ENCODE results near the gene SMARCAD1. TPM values are rescaled to one million over a fixed set of nuclear protein-coding genes. Genes with fewer than 3 reads are reported as not detected.

The SMARCAD1 gene
- total and polyA plus RNA-seq, 2 of the 8 experiments (the other 6 are each of a cell fraction or from before 2014, with no cell fraction given): 24.1 to 59.4 TPM

DNA sequence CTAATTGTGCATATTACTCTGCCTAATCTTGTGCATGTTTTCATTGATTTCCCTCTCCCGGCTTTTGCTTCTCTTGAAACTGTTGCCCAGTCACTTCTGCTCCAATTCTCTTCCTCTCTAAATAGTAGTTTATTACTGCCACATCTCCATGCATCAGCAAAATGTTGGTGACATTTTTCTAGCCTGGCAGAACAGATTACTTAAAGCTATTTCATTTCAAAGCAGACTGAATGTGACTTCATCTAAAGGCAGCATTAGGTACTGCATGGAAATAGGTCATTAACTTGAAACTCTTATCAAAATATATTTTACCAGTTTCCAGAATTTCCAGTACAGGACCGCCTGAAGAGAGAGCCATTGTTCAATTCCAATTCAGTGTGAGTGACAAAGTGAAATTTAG, 82.6 kb downstream of the SMARCAD1 start:
- H2BK12ac ChIP-seq (ENCODE audit: low read depth, low read length): no peak overlapping the region
- no peak overlapping the region for H4K5ac ChIP-seq (ENCODE audit: insufficient read length, low read depth, low read length)
- no peak overlapping the region for H3K4ac ChIP-seq (replicated peaks; ENCODE audit: insufficient read length, low read depth, low read length)
- H4K20me1 ChIP-seq (replicated peaks in 1 of 2; ENCODE audit: control insufficient read depth in 1 of 2, insufficient read depth in 2 of 2, low read length in 2 of 2): no peaks in the 10 kb centered on the region
- no peak for DNase-seq (ENCODE audit: low read depth in 1 of 2, low spot score in 2 of 2)
- H3K9ac ChIP-seq (replicated peaks in 1 of 4; ENCODE audit: extremely low read depth in 1 of 4, low read depth in 3 of 4, low read length in 3 of 4): no peak overlapping the region
- no peaks in the 10 kb centered on the region for H3K79me2 ChIP-seq (ENCODE audit: control insufficient read depth in 1 of 2, insufficient read depth in 2 of 2, low read length in 2 of 2)
- H2BK5ac ChIP-seq (ENCODE audit: low read depth, low read length): no peak overlapping the region
- no peak overlapping the region for H3K4me2 ChIP-seq (ENCODE audit: insufficient read depth in 1 of 2, low read depth in 2 of 2, low read length in 2 of 2)
- H2BK20ac ChIP-seq (ENCODE audit: low read length): no peak overlapping the region
- peaks cover 0 to 40% (median 9%) of the 10 kb centered on the region in 4 experiments; a peak in 6 of 8 replicates for H3K36me3 ChIP-seq (ENCODE audit: control insufficient read depth in 2 of 4, insufficient read depth in 4 of 4, low read length in 3 of 4)
- no peak overlapping the region for H2AK5ac ChIP-seq (ENCODE audit: low read depth, low read length)
- H2BK120ac ChIP-seq (replicated peaks; ENCODE audit: low read depth, low read length): no peak overlapping the region
- no peak overlapping the region for H4K8ac ChIP-seq (ENCODE audit: extremely low read depth, insufficient read depth, low read length)
- no peaks in the 10 kb centered on the region for H3K79me1 ChIP-seq (ENCODE audit: low read depth, low read length)
- H2AFZ ChIP-seq (ENCODE audit: low read length): no peak overlapping the region
- no peak overlapping the region for H4K91ac ChIP-seq (replicated peaks; ENCODE audit: insufficient read length, low read length)
- H3K14ac ChIP-seq (ENCODE audit: insufficient read length): no peak overlapping the region
- H3K18ac ChIP-seq (ENCODE audit: extremely low read depth, low read length): no peak overlapping the region
- no peak overlapping the region for H3K27ac ChIP-seq (ENCODE audit: low read depth, low read length)
- 95% methylated on average over 2 of the region's 2 CpGs; no CpG with 5 or more reads in 1 of the 2 experiments for WGBS, 2 experiments (ENCODE audit: extremely low coverage in 1 of 2, insufficient coverage in 1 of 2, insufficient read length in 1 of 2, insufficient replicate concordance in 2 of 2, low coverage in 1 of 2, low lambda C conversion rate in 2 of 2, missing lambda C conversion rate in 1 of 2)
- no peak overlapping the region for H2BK15ac ChIP-seq (ENCODE audit: low read length)
- no peak overlapping the region for H3K56ac ChIP-seq (replicated peaks; ENCODE audit: insufficient read length, low read depth, low read length)
- no peak overlapping the region for H3K23ac ChIP-seq (ENCODE audit: insufficient read length)
- H3K4me1 ChIP-seq (replicated peaks in 1 of 4; ENCODE audit: control insufficient read depth in 3 of 4, insufficient read depth in 4 of 4, low read length in 3 of 4): no peaks in the 10 kb centered on the region
- H3K9me3 ChIP-seq (ENCODE audit: insufficient read depth in 2 of 2, low read depth in 1 of 2, low read length in 1 of 2): no peaks in the 10 kb centered on the region
- ChIA-PET CTCF (ENCODE audit: partially characterized antibody) (interaction anchor here (0.8 kb wide), 1 partner anchor 172 kb away, joined by 3 read pairs; no protein-coding TSS in a partner anchor), POLR2A (ENCODE audit: partially characterized antibody) (no interaction called here)
- no peaks in the 10 kb centered on the region for H3K23me2 ChIP-seq (ENCODE audit: low read depth, low read length)
- H3K4me3 ChIP-seq (ENCODE audit: extremely low read depth in 1 of 4, insufficient read depth in 2 of 4, low read depth in 3 of 4, low read length in 4 of 4): no peak overlapping the region
- FAIRE-seq: no peak
- H3K27me3 ChIP-seq (replicated peaks in 1 of 4; ENCODE audit: control insufficient read depth in 3 of 4, extremely low read depth in 1 of 4, insufficient read depth in 3 of 4, low read length in 3 of 4): no peaks in the 10 kb centered on the region
- TF ChIP-seq CHD2 (IDR thresholded peaks at IDR 0.05; ENCODE audit: low read length) (no peak), POU5F1 (IDR thresholded peaks at IDR 0.05; ENCODE audit: low read depth, low read length) (no peak), KDM5A (IDR thresholded peaks at IDR 0.05; ENCODE audit: low read length) (no peak), RNF2 (IDR thresholded peaks at IDR 0.05; ENCODE audit: borderline replicate concordance, low read depth, low read length, missing control alignments, poor library complexity, severe bottlenecking) (no peak), FOSL1 (IDR thresholded peaks at IDR 0.05; ENCODE audit: insufficient read depth, low read depth, low read length) (no peak), SP1 (IDR thresholded peaks at IDR 0.05; ENCODE audit: low read depth, low read length) (no peak), RFX5 (IDR thresholded peaks at IDR 0.05; ENCODE audit: borderline replicate concordance, low read depth, low read length) (no peak), CREB1 (IDR thresholded peaks at IDR 0.05) (no peak), RAD21 (IDR thresholded peaks at IDR 0.05 in 1 of 2, conservative IDR thresholded peaks at IDR 0.05 in 1 of 2; ENCODE audit: low read depth in 2 of 2, low read length in 2 of 2) (no peak), TAF7 (optimal IDR thresholded peaks at IDR 0.05; ENCODE audit: borderline replicate concordance, low read depth, low read length) (no peak), SIN3A (conservative IDR thresholded peaks at IDR 0.05 in 1 of 2, IDR thresholded peaks at IDR 0.05 in 1 of 2; ENCODE audit: low read depth in 1 of 2, low read length in 2 of 2) (no peak), NRF1 (IDR thresholded peaks at IDR 0.05; ENCODE audit: low read depth, low read length) (no peak), MAFK (IDR thresholded peaks at IDR 0.05; ENCODE audit: low read depth, low read length) (no peak)
- TF ChIP-seq, protein P1, sequence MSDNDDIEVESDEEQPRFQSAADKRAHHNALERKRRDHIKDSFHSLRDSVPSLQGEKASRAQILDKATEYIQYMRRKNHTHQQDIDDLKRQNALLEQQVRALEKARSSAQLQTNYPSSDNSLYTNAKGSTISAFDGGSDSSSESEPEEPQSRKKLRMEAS (IDR thresholded peaks at IDR 0.05): no peak

All from H1 (cell line).